ENCODE results near the gene SPESP1. TPM values are rescaled to one million over a fixed set of nuclear protein-coding genes. Genes with fewer than 3 reads are reported as not detected.

The SPESP1 gene
- total RNA-seq (10 to 100 TPM in 1 of 9 donors, 1 to 10 TPM in 8; 1.6 to 16.5 (median 4.8) TPM), polyA plus RNA-seq (10 to 100 TPM in 1 of 3 donors, 1 to 10 TPM in 2; 1.9 to 10.1 (median 5.2) TPM)
- long read RNA-seq, donor 1, partial matches to known transcripts: 0 of 2 reads
- long read RNA-seq, donor 1, other reads (novel, unspliced or antisense): 0 of 2 reads
- long read RNA-seq, donor 2, partial matches to known transcripts: 20 of 75 reads
- long read RNA-seq, donor 2, other reads (novel, unspliced or antisense): 54 of 75 reads
- long read RNA-seq, donor 3, transcript SPESP1-201 (2 exons, 1,431 nt): major isoform, 5 of 5 reads
- long read RNA-seq, donor 3, partial matches to known transcripts: 0 of 5 reads
- long read RNA-seq, donor 3, other reads (novel, unspliced or antisense): 0 of 5 reads
- long read RNA-seq, donor 4, partial matches to known transcripts: 2 of 6 reads
- long read RNA-seq, donor 4, other reads (novel, unspliced or antisense): 0 of 6 reads
- long read RNA-seq, donor 5, transcript SPESP1-201 (2 exons, 1,431 nt): major isoform, 7 of 8 reads
- long read RNA-seq, donor 5, partial matches to known transcripts: 1 of 8 reads
- long read RNA-seq, donor 5, other reads (novel, unspliced or antisense): 0 of 8 reads
- long read RNA-seq, donor 6, partial matches to known transcripts: 0 of 4 reads
- long read RNA-seq, donor 6, other reads (novel, unspliced or antisense): 0 of 4 reads
- long read RNA-seq, donor 7, partial matches to known transcripts: 63 of 113 reads
- long read RNA-seq, donor 7, other reads (novel, unspliced or antisense): 46 of 113 reads
- long read RNA-seq, donor 8, transcript SPESP1-201 (2 exons, 1,431 nt): major isoform, 8 of 8 reads
- long read RNA-seq, donor 8, partial matches to known transcripts: 0 of 8 reads
- long read RNA-seq, donor 8, other reads (novel, unspliced or antisense): 0 of 8 reads
- long read RNA-seq, donor 9, partial matches to known transcripts: 67 of 118 reads
- long read RNA-seq, donor 9, other reads (novel, unspliced or antisense): 50 of 118 reads
- long read RNA-seq, donor 10, partial matches to known transcripts: 73 of 130 reads
- long read RNA-seq, donor 10, other reads (novel, unspliced or antisense): 56 of 130 reads

DNA sequence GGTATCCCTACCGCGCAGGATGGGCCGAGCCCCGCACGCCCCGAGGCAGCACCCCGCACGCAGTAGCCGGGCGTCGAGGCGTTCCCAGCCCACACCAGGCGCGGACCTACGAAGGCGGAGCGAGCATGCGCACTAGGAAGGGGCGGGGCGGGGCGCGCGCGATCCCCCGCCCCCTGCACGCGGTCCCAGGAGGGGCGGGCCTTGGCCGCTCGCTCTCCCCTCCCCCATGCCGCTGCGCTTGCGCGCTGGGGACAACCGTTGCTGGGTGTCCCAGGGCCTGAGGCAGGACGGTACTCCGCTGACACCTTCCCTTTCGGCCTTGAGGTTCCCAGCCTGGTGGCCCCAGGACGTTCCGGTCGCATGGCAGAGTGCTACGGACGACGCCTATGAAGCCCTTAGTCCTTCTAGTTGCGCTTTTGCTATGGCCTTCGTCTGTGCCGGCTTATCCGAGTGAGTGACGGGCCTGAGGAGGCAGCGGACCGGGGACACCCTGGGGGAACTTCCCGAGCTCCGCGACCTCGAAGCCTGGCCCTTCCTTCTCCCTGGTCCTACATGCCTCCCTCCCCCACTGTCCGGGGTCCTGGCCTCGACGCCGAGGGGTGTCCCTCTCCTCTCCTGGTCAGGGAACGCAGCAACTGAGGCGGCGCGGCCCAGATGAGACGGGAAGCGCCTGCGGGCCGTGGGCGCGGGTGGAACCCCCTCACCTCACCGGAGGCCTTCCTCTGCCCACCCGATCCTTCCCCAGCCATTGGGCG is at the start of gene SPESP1:
TSS of gene SPESP1 (plus strand) at position 258 of the 755 bp plus-strand sequence. CDS start at position 387, 129 bp downstream.
- peaks cover 6% of the 10 kb centered on the region for H3K27me3 ChIP-seq
- no peak within 1 kb of the TSS for H3K27ac ChIP-seq
- intact Hi-C loops (cut with DNase I): no loop called here
- peak within 1 kb of the TSS in 1 of 4 donors; percentile 39 for H3K4me3 ChIP-seq
- H3K9me3 ChIP-seq (replicated peaks in 1 of 3): no peaks in the 10 kb centered on the region
- no peaks in the 10 kb centered on the region for H3K4me1 ChIP-seq (replicated peaks in 1 of 2)
- peak; percentile 47 to 85 (median 66) for DNase-seq
- H3K36me3 ChIP-seq (replicated peaks in 1 of 2): no peaks in the 10 kb centered on the region
- 54 to 68% (median 64%) methylated on average over 36 to 72 of the region's 72 CpGs for WGBS, 4 donors
- TF ChIP-seq, protein P1, sequence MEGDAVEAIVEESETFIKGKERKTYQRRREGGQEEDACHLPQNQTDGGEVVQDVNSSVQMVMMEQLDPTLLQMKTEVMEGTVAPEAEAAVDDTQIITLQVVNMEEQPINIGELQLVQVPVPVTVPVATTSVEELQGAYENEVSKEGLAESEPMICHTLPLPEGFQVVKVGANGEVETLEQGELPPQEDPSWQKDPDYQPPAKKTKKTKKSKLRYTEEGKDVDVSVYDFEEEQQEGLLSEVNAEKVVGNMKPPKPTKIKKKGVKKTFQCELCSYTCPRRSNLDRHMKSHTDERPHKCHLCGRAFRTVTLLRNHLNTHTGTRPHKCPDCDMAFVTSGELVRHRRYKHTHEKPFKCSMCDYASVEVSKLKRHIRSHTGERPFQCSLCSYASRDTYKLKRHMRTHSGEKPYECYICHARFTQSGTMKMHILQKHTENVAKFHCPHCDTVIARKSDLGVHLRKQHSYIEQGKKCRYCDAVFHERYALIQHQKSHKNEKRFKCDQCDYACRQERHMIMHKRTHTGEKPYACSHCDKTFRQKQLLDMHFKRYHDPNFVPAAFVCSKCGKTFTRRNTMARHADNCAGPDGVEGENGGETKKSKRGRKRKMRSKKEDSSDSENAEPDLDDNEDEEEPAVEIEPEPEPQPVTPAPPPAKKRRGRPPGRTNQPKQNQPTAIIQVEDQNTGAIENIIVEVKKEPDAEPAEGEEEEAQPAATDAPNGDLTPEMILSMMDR (IDR thresholded peaks at IDR 0.05): no peak
- no peak for TF ChIP-seq POLR2A (IDR thresholded peaks at IDR 0.05)

DNA sequence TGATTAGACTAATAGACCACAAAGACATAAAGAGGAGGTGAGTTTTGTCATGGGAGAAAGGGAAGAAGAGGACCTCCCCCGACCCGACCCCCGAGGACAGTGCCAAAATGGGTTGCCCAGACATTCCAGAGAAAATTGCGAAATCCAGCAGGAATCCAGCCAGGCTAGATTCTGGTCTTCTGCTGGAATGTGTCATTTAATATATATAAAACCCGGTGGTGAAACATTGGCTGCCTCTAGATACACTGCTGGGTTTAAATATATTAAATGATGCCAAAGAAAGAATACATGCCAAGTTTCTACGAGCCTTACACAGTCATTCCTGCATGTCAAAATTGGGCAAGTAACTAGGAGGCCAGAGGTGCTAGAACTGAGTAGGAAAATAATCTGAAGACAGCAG is 45.3 kb upstream of the SPESP1 start:
- H3K27ac ChIP-seq: no peak overlapping the region
- peaks cover 0 to 6% of the 10 kb centered on the region in 2 donors for H3K4me1 ChIP-seq (replicated peaks in 1 of 2)
- no peaks in the 10 kb centered on the region for H3K27me3 ChIP-seq
- H3K9me3 ChIP-seq (replicated peaks in 1 of 3): no peaks in the 10 kb centered on the region
- intact Hi-C loops (cut with DNase I): no loop called here
- H3K36me3 ChIP-seq (replicated peaks in 1 of 2): no peaks in the 10 kb centered on the region
- H3K4me3 ChIP-seq: no peak overlapping the region
- WGBS, 4 donors: 28 to 42% (median 38%) methylated on average over 6 of the region's 6 CpGs
- TF ChIP-seq, protein P1 (IDR thresholded peaks at IDR 0.05): no peak
- no peak for TF ChIP-seq POLR2A (IDR thresholded peaks at IDR 0.05)
- DNase-seq: peak in 1 of 7 donors; percentile 10

DNA sequence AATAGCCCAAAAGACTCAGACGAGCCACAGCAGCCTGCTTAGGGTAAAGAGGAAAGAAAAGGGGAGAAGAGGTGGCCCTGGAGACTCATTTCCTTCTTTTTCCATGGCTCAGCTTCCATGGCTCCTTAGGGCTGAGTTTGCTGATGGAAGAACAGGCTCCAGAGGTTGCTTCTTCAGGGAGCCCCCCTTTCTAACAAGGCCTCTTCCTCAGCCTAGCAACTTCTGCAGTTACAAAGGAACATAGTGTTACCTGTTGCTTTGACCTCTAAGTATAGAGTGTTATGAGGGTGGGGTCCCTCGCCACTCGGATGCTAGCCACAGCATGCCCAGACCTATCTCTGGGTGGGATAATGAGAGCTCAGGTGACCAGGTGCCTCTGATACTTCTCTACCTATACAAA is 43.2 kb upstream of the SPESP1 start:
- Histone ChIP-seq H3K27ac (no peak overlapping the region), H3K27me3 (no peaks in the 10 kb centered on the region), H3K9me3 (replicated peaks in 1 of 3) (no peaks in the 10 kb centered on the region), H3K4me3 (no peak overlapping the region), H3K4me1 (replicated peaks in 1 of 2) (peaks cover 0 to 6% of the 10 kb centered on the region in 2 donors), H3K36me3 (replicated peaks in 1 of 2) (no peaks in the 10 kb centered on the region)
- TF ChIP-seq POLR2A (IDR thresholded peaks at IDR 0.05): no peak
- TF ChIP-seq, protein P1 (IDR thresholded peaks at IDR 0.05): no peak
- intact Hi-C loops (cut with DNase I): no loop called here
- 82 to 95% (median 86%) methylated on average over 3 of the region's 3 CpGs for WGBS, 4 donors
- no peak for DNase-seq
